GM12878 (cell line): ENCODE measurements around the gene TRAPPC3L.

Source experiments
- ATF2 ChIP-seq: IDR thresholded peaks from 2 replicates; pipeline ENCODE4 v1.6.1; 2012; ENCODE audit warnings: low read length, inconsistent platforms
- ATF3 ChIP-seq: IDR thresholded peaks from 2 replicates; pipeline ENCODE4 v1.6.1; 2011; ENCODE audit warnings: low read depth, mild to moderate bottlenecking, low read length, moderate library complexity, borderline replicate concordance; ENCODE audit errors: extremely low read depth
- CBX5 ChIP-seq: sonication (generic); IDR thresholded peaks from 2 replicates; pipeline ENCODE4 v1.6.1; 2016; ENCODE audit warnings: low read depth, moderate library complexity, mild to moderate bottlenecking, inconsistent platforms
- CREB1 ChIP-seq: IDR thresholded peaks from 2 replicates; pipeline ENCODE4 v1.6.1; 2012; ENCODE audit warnings: low read depth, mild to moderate bottlenecking, inconsistent platforms
- CTCF ChIP-seq, 3 experiments: IDR thresholded peaks in 2 of 3; conservative IDR thresholded peaks in 1 of 3; 2 replicates each; pipeline ENCODE4 v1.5.1; 2011; ENCODE audit warnings: low read depth in 3 of 3, low read length in 3 of 3, mild to moderate bottlenecking in 3 of 3, control low read depth in 2 of 3, moderate library complexity in 2 of 3, inconsistent platforms in 1 of 3, mixed read lengths in 1 of 3; ENCODE audit not compliant: control insufficient read depth in 2 of 3, insufficient read depth in 1 of 3; ENCODE audit errors: extremely low read depth in 1 of 3
- EP300 ChIP-seq, 2 experiments: fragments of 150-350 bp in 1 of 2; IDR thresholded peaks; 2 replicates each; pipeline ENCODE4 v1.6.1; 2011 to 2012; ENCODE audit warnings: low read depth in 2 of 2, low read length in 2 of 2, borderline replicate concordance in 1 of 2, improper control_type of control experiment in 1 of 2, inconsistent platforms in 1 of 2; ENCODE audit not compliant: control insufficient read depth in 1 of 2
- PML ChIP-seq: IDR thresholded peaks from 2 replicates; pipeline ENCODE4 v1.6.1; 2012; ENCODE audit warnings: low read length, inconsistent platforms
- SIN3A ChIP-seq: IDR thresholded peaks from 2 replicates; pipeline ENCODE4 v1.6.1; 2012; ENCODE audit warnings: low read depth, low read length, improper control_type of control experiment
- SMC3 ChIP-seq: IDR thresholded peaks from 2 replicates; pipeline ENCODE4 v1.6.1; 2011; ENCODE audit warnings: low read length, improper control_type of control experiment, borderline replicate concordance
- USF2 ChIP-seq: IDR thresholded peaks from 2 replicates; pipeline ENCODE4 v1.6.1; 2011; ENCODE audit warnings: low read depth, low read length, improper control_type of control experiment, borderline replicate concordance

GRCh38 chr6:116461331-116461931, 84.1 kb downstream of the TRAPPC3L start, which contains the start of gene CALHM6:
- no peak for TF ChIP-seq ATF2
- no peak for TF ChIP-seq CTCF (IDR thresholded peaks at IDR 0.05 in 2 of 3, conservative IDR thresholded peaks at IDR 0.05 in 1 of 3; ENCODE audit: control insufficient read depth in 2 of 3, extremely low read depth in 1 of 3, insufficient read depth in 1 of 3, low read depth in 3 of 3, low read length in 3 of 3)
- no peak for TF ChIP-seq CBX5
- no peak for TF ChIP-seq SIN3A
- no peak for TF ChIP-seq ATF3
- TF ChIP-seq PML: no peak
- no peak for TF ChIP-seq CREB1
- no peak for TF ChIP-seq USF2
- TF ChIP-seq EP300 (IDR thresholded peaks at IDR 0.05; ENCODE audit: borderline replicate concordance in 1 of 2, control insufficient read depth in 1 of 2, low read depth in 2 of 2, low read length in 2 of 2): no peak
- no peak for TF ChIP-seq SMC3
